LNCaP clone FGC (cell line): ENCODE data around the gene RRN3.
"Not testable (repeated sequence)": the region's sequence is repeated elsewhere in the genome, so short reads cannot be mapped to it uniquely, and the experiment has no call there.

Experiments used
- DNase-seq: peaks from one replicate; pipeline ENCODE4 v3.0.0-alpha.2; 2011; ENCODE audit warnings: low read depth
- H3K4me3 ChIP-seq: 2 replicates; pipeline ENCODE4 v1.5.1; 2011; ENCODE audit warnings: mild to moderate bottlenecking, low read depth, low read length, control low read depth
- CTCF ChIP-seq: IDR thresholded peaks from 2 replicates; pipeline ENCODE4 v1.5.1; 2012; ENCODE audit warnings: mild to moderate bottlenecking; ENCODE audit not compliant: control insufficient read depth, insufficient read depth; ENCODE audit errors: extremely low read depth

RRN3 gene

GRCh38 chr16:15033309-15033707 lies 60.8 kb downstream of the RRN3 start:
- H3K4me3 ChIP-seq, result no peak overlapping the region
- TF ChIP-seq CTCF, result no peak
- DNase-seq, result no peak

DNA sequence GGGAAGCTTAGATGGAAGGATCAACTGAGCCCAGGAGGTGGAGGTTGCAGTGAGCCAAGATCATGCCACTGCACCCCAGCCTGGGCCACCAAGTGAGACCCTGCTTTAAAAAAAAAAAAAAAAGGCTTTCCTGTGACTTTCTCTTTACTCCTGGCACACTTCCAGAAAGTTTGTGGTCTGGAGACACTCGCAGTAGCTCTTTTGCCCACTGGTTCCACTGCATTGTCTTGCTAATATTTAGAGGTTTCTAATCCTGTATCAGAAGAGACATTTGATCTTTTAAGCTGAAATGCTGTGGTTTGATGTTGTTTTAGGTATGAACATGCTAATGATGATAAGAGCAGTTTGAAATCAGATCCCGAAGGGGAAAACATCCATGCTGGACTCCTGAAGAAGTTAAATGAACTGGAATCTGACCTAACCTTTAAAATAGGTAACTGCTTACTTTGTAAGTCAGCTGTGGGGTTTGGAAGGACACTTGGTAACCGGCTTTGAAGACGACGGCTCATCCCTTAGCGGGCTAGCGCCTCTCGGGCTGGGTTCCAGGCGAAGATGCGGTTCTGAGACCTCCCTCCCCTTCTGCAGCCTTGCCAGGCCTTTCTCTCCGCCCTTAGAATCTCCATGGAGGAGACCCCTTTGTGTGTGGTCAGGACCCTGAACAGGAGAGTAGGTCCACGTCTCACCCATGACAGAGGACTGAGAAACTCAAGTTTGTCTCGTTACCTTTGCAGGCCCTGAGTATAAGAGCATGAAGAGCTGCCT lies 61.3 kb downstream of the RRN3 start:
- no peak overlapping the region for H3K4me3 ChIP-seq
- no peak for TF ChIP-seq CTCF
- DNase-seq, result no peak

DNA sequence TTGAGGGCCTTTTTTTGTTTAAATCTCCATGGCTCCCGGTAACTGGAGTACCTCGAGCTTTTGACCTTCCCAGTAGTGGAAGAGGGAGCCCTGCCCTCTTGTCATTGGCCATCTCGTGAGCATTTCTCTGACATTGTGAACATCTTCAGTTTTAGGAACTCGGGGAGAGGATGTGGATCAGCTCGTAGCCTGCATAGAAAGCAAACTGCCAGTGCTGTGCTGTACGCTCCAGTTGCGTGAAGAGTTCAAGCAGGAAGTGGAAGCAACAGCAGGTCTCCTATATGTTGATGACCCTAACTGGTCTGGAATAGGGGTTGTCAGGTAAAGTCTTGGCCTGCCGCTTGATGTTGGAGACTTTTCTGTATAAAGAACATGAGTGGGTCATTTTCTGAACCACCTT lies 62.5 kb downstream of the RRN3 start:
- no peak overlapping the region for H3K4me3 ChIP-seq
- DNase-seq, result no peak
- TF ChIP-seq CTCF, result no peak

- TF ChIP-seq CTCF, result no peak
- DNase-seq, result no peak
- H3K4me3 ChIP-seq, result no peak overlapping the region
Observed at GRCh38 chr16:15031179-15031578, 62.9 kb downstream of the RRN3 start.

- DNase-seq, H3K4me3 ChIP-seq: not testable (repeated sequence)
Observed at GRCh38 chr16:15029749-15030148, 64.3 kb downstream of the RRN3 start.

DNA sequence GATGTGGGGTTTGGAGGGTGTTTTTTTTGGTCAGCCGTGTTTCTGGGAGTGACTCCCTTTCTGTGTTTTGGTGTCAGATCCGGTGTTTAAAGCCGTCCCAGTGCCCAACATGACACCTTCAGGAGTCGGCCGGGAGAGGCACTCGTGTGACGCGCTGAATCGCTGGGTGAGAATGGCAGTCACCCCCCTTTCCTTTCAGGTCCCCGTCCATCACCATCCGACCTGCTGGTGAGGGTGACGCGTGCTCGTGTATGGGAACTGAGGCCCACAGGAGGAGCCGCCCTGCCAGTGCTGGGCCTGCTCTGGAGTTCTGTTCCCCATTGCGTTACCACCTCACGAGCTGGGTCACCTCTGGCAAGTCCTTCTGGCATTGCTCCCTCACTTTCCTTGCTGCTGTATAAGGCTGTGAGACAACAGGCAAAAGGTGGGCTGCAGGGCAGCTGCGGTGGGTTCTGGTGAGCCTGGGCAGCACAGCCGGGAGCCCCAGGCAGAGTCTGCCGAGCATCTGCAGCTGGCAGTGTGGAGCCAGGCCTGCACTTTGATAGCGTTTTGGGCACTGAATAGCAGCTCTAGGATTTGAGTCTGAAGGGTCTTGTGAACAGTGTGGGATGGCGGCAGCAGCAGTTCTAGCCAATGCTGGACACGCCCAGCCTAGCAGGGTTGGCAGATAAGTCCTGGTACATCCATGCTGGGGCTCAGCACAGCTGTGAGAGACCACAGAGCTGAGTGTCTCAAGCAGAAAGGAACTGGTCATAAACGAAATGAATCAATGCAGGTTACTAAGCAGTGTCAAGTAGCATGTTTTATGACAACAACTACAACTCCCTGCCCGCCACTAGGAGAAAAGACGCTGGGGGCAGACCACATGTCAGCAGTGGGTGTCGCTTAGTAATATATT lies 65.0 kb downstream of the RRN3 start:
- H3K4me3 ChIP-seq, DNase-seq: not testable (repeated sequence)

DNA sequence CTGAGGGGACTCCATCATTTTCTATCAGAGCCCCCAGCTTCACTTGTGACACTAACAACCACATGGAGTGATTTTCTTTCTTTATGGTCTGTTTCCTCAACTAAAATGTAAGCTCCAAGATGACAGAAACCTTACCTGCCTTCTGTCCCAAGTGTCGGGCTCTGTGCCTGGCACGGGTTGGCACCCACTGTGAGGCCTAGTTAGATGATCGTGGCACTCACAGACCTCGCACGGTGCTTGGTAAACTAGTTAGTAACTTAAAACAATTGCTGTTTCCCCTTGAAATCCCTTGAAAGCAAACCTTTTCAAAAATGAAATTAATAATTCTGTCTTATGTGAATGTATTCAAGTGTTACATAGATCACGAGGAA lies 65.7 kb downstream of the RRN3 start:
- not testable (repeated sequence) for H3K4me3 ChIP-seq, DNase-seq

DNA sequence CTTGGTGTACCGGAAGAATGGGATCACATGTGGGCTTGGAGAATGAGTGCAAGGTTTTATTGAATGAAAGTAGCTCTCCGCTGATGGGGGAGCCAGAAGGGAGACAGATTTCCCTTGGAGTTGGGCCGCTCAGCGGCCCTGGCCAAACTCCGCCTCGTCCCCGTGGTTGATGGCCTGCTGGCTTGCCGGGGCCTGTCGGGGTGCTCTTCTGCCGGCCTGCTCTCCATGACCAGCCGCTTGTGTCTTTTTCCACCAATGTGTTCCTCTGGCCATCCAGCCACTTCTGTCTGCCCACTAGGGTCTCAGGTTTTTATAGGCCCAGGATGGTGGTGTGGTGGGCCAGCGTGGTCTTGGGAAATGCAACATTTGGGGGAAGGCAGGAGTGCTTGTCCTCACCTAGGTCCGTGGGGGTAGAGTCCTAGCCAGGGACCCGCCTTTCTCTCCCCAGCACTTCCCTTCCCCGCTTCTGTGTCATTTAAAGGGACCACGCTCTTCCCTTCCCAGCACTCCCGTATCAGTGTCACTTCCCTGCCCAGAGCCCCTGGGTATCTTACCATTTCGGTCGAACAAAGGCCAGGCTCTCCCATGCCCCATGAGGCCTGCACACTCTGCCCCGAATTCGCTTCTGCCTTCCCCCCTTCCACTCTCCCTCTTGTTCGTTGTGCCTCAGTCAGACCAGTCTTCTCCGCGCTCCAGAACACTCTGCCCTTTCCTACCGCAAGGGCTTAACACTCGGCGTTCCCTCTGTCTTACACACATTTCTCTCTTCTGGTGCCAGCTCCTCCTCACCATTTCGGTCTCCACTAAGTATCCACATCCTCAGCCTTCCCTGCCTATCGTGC lies 66.3 kb downstream of the RRN3 start:
- H3K4me3 ChIP-seq, DNase-seq: not testable (repeated sequence)

GRCh38 chr16:15027051-15027450 lies 67.0 kb downstream of the RRN3 start:
- H3K4me3 ChIP-seq, DNase-seq: not testable (repeated sequence)

DNA sequence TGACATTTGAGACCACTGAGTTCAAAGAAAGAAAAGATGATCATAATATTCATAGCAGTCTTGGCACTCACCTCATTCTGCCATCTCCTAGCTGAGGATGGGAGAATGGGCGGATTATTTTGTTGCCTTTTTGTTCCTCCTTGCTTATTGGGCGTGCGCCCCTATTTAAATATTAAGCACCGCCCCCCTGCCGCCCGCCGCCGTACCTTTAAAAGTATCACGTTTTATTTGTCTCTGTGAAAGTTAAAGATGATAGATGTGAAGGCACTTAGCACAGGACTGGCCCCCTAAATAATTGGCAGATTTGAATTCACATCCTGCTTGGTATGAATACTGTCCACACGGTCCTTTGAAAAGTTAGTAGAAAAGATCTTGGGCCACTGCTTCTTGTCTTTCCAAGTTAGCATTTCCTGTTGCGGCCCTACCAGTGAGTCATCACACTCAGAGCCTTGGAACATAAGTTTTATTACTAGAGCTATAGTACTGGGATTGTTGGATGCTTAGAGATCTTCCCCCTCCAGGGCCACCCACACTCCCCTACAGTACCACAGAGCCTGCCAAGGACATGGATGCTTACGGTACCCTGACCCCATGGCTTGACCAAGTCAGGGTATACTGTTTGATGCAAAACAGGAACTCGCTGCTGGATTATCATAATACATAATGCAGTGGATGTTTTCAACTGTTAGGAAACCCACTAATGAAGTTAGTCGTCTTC lies 68.7 kb downstream of the RRN3 start:
- not testable (repeated sequence) for H3K4me3 ChIP-seq, DNase-seq

- H3K4me3 ChIP-seq, DNase-seq: not testable (repeated sequence)
Observed at GRCh38 chr16:15024858-15025199, 69.2 kb downstream of the RRN3 start.

GRCh38 chr16:15023381-15024077 lies 70.5 kb downstream of the RRN3 start:
- DNase-seq, result not testable (repeated sequence)

More at GRCh38 chr16:15023381-15024077, 70.5 kb downstream of the RRN3 start:
- not testable (repeated sequence) for H3K4me3 ChIP-seq
